Kidney glomerular epithelial cell (primary cell): ENCODE results near the gene KCNK3.
"Not testable (repeated sequence)": the region's sequence is repeated elsewhere in the genome, so short reads cannot be mapped to it uniquely, and the experiment has no call there.

Experiments used
- DNase-seq: peaks from one replicate; lab custom pipeline; 2025; lab: John Stamatoyannopoulos, UW

The KCNK3 gene

GRCh38 chr2:26730549-26731344 is 38.2 kb downstream of the KCNK3 start:
- DNase-seq = no peak

GRCh38 chr2:26731714-26732113 is 39.2 kb downstream of the KCNK3 start:
- DNase-seq = no peak

- DNase-seq = no peak
Observed at GRCh38 chr2:26732446-26732845, 39.9 kb downstream of the KCNK3 start.

DNA sequence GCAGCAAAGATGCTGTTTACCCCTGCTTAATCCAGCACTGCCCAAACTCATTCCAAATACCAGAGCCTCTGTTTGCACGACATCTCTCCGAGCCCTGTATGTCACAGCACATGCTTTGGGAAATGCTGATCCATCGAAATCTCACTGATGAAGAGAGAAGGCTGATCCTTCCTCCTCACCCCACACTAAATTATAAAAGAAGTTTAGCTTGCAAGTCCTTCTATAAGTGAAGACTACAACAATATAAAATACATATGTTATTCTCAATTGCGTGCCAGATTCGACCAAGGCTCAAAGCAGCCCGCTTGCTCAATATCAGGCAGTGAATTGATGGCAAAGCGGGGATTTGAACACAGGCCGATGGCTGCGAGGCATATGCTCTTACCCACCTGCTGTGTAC is 40.9 kb downstream of the KCNK3 start:
- DNase-seq = no peak

DNA sequence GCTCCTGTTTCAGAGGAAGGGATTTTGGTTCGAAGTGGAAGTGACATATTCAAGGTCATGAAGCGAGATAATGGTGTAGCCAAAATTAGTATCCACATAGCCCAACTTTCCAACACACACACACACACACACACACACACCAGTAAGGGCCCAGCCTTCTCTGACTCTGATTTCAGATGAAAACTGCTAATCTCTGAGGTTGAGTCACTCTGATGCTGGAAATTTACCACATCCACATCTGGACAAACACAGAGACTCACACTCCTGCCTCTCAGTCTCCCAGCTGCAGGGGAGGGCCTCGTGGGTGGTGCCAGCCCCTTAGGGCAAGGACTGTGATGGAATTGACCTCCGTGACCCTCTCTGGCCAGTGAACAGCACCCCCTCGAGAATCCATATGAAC is 42.6 kb downstream of the KCNK3 start:
- DNase-seq = no peak

- no peak for DNase-seq
Observed at GRCh38 chr2:26735883-26736588, 43.5 kb downstream of the KCNK3 start.

GRCh38 chr2:26737221-26737620 is 44.7 kb downstream of the KCNK3 start:
- no peak for DNase-seq

- no peak for DNase-seq
Observed at GRCh38 chr2:26738481-26738880, 46.0 kb downstream of the KCNK3 start.

DNA sequence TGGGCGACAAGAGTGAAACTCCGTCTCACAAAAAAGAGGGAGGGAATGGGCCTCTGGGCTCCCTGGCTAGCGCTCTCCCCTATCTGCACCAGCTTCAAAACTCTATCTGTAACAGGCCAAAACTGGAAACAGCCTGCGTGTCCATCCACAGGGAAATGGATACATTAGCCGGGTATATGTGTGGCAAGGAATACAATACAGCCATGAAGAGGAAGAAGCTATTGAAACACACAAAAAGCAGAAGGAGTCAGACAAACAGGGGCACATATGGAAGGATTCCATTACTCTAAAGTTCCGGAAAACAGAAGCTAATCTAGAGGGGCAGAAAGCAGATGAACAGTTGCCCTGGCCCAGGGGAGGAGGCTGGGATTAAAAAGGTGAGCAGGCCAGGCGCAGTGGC is 47.0 kb downstream of the KCNK3 start:
- no peak for DNase-seq

- no peak for DNase-seq
Observed at GRCh38 chr2:26740346-26740745, 47.8 kb downstream of the KCNK3 start.

GRCh38 chr2:26740890-26741302 is 48.4 kb downstream of the KCNK3 start:
- DNase-seq = no peak

- no peak for DNase-seq
Observed at GRCh38 chr2:26742048-26742770, 49.7 kb downstream of the KCNK3 start.

DNA sequence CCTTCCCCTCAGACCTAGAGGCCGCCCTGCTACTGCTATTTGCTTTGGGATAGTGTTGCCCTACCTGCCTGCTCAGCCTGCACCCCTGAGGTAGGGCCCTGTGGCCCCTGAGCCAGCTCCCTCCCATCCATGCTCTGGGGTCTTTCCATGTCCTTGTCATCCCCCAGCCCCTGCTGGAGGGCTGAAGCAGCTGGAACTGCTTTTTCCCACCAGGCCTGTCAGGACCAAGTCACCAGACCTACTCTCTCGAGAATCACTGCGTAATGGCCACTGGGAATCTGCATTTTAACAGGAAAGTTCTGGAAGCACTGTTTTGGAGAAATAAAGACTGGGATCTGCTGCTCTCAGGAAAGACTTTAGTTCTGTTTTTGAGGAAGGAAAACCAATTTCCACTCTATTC is 51.3 kb downstream of the KCNK3 start:
- DNase-seq = no peak

DNA sequence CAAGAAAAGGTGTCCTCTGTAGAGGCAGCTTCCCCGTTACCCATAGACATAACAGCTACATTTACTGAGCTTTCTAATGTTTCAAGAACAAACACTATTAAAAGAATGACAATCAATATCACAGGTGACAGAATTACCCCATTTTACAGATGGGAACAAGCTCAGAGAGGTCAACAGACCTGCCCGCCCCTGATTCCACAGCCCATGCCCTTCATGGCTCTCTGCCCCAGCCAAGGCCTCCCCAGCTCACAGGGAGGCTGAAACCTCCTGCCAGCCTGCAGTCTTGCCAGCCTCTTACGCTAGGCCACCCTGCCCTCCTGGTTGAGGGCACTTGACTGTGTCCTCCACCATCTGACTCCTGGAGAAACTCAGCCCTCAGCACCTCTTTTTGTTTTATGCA is 52.4 kb downstream of the KCNK3 start:
- DNase-seq = no peak

GRCh38 chr2:26745609-26746327 is 53.2 kb downstream of the KCNK3 start:
- peak; percentile 47 for DNase-seq

DNA sequence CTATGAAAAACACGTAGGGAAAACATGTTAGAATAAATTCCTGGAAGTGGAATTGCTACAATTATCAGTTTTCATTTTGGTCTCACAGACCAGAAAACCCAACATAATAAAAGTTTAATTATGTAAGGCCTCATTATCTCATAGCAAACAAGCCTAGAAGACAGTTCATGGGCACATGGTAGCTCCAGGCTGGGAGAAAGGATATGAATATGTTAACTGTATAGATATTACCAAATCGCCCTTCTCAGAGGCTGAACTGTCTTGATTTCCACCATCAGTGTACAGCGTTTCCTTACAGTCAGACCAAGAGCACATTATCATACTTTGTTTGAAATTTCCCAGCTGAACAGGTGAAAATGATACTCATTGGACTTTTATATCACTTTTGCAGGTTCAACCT is 54.4 kb downstream of the KCNK3 start:
- DNase-seq = no peak

DNA sequence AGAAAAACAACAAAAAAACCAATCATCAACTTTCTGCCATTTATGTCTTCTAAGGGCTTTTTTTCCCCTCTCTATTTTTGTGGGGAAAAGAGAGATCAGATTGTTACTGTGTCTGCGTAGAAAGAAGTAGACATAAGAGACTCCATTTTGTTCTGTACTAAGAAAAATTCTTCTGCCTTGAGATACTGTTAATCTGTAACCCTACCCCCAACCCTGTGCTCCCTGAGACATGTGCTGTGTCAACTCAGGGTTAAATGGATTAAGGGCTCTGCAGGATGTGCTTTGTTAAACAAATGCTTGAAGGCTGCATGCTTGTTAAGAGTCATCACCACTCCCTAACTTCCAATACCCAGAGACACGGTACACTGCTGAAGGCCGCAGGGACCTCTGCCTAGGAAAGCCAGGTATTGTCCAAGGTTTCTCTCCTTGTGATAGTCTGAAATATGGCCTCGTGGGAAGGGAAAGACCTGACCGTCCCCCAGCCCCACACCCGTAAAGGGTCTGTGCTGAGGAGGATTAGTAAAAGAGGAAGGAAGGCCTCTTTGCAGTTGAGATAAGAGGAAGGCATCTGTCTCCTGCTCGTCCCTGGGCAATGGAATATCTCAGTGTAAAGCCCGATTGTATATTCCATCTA is 57.4 kb downstream of the KCNK3 start:
- DNase-seq = peak; percentile 8

GRCh38 chr2:26750467-26750866 is 57.9 kb downstream of the KCNK3 start:
- DNase-seq = not testable (repeated sequence)

GRCh38 chr2:26752656-26753055 is 60.1 kb downstream of the KCNK3 start:
- DNase-seq = no peak

- DNase-seq = no peak
Observed at GRCh38 chr2:26754539-26754938, 62.0 kb downstream of the KCNK3 start.

- peak; percentile 14 for DNase-seq
Observed at GRCh38 chr2:26754972-26755670, 62.6 kb downstream of the KCNK3 start.
